T-helper 1 cell treated with Interleukin-12 subunit alpha and Interleukin-12 subunit beta and Interleukin-4 antibody, amounts not matched to agents 30 μg/mL and 1 μg/mL, for 36 hours (primary cell): Measurements from ENCODE around the gene FZD1.
A peak's percentile ranks its signal among the peaks of the same experiment; 100 is the strongest.

Source experiments
- H3K27ac Mint-ChIP-seq: one replicate; pipeline ENCODE4 v1.8.0; 2021; ENCODE audit warnings: mild to moderate bottlenecking, mixed read lengths
- H3K27me3 Mint-ChIP-seq: one replicate; pipeline ENCODE4 v1.8.0; 2021; ENCODE audit warnings: low read depth, mixed read lengths
- H3K36me3 Mint-ChIP-seq: one replicate; pipeline ENCODE4 v1.8.0; 2021; ENCODE audit warnings: low read depth, mixed read lengths
- H3K4me1 Mint-ChIP-seq: one replicate; pipeline ENCODE4 v1.8.0; 2021; ENCODE audit warnings: low read depth, mixed read lengths
- H3K4me3 Mint-ChIP-seq: one replicate; pipeline ENCODE4 v1.8.0; 2021; ENCODE audit warnings: mild to moderate bottlenecking, moderate library complexity, mixed read lengths
- H3K9me3 Mint-ChIP-seq: one replicate; pipeline ENCODE4 v1.8.0; 2021; ENCODE audit warnings: mixed read lengths

Gene FZD1

GRCh38 chr7:91247500-91247899 is 16.7 kb upstream of the FZD1 start:
- Mint-ChIP-seq H3K36me3 (no peaks in the 10 kb centered on the region), H3K4me1 (no peaks in the 10 kb centered on the region), H3K27ac (no peak overlapping the region), H3K27me3 (no peaks in the 10 kb centered on the region), H3K9me3 (no peaks in the 10 kb centered on the region), H3K4me3 (no peak overlapping the region)

GRCh38 chr7:91248996-91249395 is 15.2 kb upstream of the FZD1 start:
- no peaks in the 10 kb centered on the region for H3K4me1 Mint-ChIP-seq

GRCh38 chr7:91249506-91250233 is 14.6 kb upstream of the FZD1 start:
- no peaks in the 10 kb centered on the region for H3K27me3 Mint-ChIP-seq
- no peak overlapping the region for H3K4me3 Mint-ChIP-seq
- H3K4me1 Mint-ChIP-seq: no peaks in the 10 kb centered on the region
- no peaks in the 10 kb centered on the region for H3K9me3 Mint-ChIP-seq
- H3K36me3 Mint-ChIP-seq: no peaks in the 10 kb centered on the region
- no peak overlapping the region for H3K27ac Mint-ChIP-seq

More at GRCh38 chr7:91248996-91249395, 15.2 kb upstream of the FZD1 start:
- Mint-ChIP-seq H3K9me3 (no peaks in the 10 kb centered on the region), H3K36me3 (no peaks in the 10 kb centered on the region), H3K27me3 (no peaks in the 10 kb centered on the region), H3K4me3 (no peak overlapping the region), H3K27ac (no peak overlapping the region)

DNA sequence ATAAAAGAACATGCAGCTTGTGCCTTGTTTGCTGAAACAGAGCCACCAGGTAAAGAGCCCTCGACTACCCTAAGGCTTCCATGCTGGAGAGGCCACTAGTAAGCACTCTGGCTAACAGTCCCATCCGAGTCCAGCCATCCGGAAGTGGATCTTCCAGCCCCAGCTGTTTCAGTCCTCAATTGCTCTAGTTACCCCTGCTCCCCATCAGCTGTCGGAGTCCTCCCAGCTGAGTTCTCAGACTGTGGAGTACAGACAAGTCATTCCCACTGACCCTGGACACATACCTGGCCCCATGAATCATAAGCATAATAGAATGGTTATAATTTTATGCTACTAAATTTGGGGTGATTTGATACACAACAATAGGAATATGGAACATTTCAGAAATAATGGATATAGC is 13.5 kb upstream of the FZD1 start:
- Mint-ChIP-seq H3K27me3 (peaks cover 2% of the 10 kb centered on the region), H3K9me3 (peaks cover 7% of the 10 kb centered on the region), H3K36me3 (no peaks in the 10 kb centered on the region), H3K27ac (no peak overlapping the region), H3K4me3 (no peak overlapping the region), H3K4me1 (no peaks in the 10 kb centered on the region)

DNA sequence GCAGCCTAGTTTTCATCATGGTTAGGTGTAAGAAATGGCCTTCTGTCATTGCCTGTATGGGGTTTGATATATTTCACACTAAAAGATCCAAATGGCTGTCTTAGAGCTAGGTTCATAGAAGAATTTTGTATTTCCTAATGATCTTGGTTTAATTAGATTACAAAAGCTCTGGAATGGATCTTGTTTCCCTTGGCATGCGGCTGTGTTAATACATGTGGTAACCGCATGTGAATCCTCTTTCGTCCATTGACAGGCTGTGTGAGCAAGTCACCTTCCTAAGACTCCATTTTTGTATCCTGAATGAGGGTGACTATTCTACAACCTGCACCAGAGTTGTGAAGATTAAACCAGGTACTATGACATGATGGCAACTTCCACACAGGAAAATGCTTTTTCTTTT is 12.4 kb upstream of the FZD1 start:
- Mint-ChIP-seq H3K4me1 (no peaks in the 10 kb centered on the region), H3K36me3 (no peaks in the 10 kb centered on the region), H3K4me3 (no peak overlapping the region), H3K27me3 (peaks cover 6% of the 10 kb centered on the region), H3K27ac (no peak overlapping the region), H3K9me3 (peaks cover 16% of the 10 kb centered on the region)

GRCh38 chr7:91263384-91264045 is 718 bp upstream of the FZD1 start:
- Mint-ChIP-seq H3K4me1 (peaks cover 7% of the 10 kb centered on the region), H3K27me3 (peaks cover 62% of the 10 kb centered on the region), H3K9me3 (no peaks in the 10 kb centered on the region), H3K36me3 (no peaks in the 10 kb centered on the region), H3K27ac (no peak overlapping the region), H3K4me3 (peak overlapping the region; percentile 91)

GRCh38 chr7:91264924-91265681 is 870 bp downstream of the FZD1 start:
- H3K27me3 Mint-ChIP-seq: peaks cover 51% of the 10 kb centered on the region

DNA sequence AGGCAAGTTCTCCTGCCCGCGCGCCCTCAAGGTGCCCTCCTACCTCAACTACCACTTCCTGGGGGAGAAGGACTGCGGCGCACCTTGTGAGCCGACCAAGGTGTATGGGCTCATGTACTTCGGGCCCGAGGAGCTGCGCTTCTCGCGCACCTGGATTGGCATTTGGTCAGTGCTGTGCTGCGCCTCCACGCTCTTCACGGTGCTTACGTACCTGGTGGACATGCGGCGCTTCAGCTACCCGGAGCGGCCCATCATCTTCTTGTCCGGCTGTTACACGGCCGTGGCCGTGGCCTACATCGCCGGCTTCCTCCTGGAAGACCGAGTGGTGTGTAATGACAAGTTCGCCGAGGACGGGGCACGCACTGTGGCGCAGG is 1.4 kb downstream of the FZD1 start:
- Mint-ChIP-seq H3K9me3 (no peaks in the 10 kb centered on the region), H3K27me3 (peaks cover 46% of the 10 kb centered on the region), H3K36me3 (no peaks in the 10 kb centered on the region), H3K4me1 (peaks cover 7% of the 10 kb centered on the region), H3K27ac (no peak overlapping the region), H3K4me3 (peak overlapping the region; percentile 86)

More at GRCh38 chr7:91264924-91265681, 870 bp downstream of the FZD1 start:
- H3K36me3 Mint-ChIP-seq: no peaks in the 10 kb centered on the region
- peak overlapping the region; percentile 45 for H3K27ac Mint-ChIP-seq
- H3K9me3 Mint-ChIP-seq: no peaks in the 10 kb centered on the region
- peak overlapping the region; percentile 86 for H3K4me3 Mint-ChIP-seq
- H3K4me1 Mint-ChIP-seq: peaks cover 7% of the 10 kb centered on the region

DNA sequence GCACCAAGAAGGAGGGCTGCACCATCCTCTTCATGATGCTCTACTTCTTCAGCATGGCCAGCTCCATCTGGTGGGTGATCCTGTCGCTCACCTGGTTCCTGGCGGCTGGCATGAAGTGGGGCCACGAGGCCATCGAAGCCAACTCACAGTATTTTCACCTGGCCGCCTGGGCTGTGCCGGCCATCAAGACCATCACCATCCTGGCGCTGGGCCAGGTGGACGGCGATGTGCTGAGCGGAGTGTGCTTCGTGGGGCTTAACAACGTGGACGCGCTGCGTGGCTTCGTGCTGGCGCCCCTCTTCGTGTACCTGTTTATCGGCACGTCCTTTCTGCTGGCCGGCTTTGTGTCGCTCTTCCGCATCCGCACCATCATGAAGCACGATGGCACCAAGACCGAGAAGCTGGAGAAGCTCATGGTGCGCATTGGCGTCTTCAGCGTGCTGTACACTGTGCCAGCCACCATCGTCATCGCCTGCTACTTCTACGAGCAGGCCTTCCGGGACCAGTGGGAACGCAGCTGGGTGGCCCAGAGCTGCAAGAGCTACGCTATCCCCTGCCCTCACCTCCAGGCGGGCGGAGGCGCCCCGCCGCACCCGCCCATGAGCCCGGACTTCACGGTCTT is 1.9 kb downstream of the FZD1 start:
- H3K9me3 Mint-ChIP-seq: no peaks in the 10 kb centered on the region
- H3K36me3 Mint-ChIP-seq: no peaks in the 10 kb centered on the region
- H3K27ac Mint-ChIP-seq: no peak overlapping the region
- peak overlapping the region; percentile 86 for H3K4me3 Mint-ChIP-seq
- H3K4me1 Mint-ChIP-seq: peaks cover 7% of the 10 kb centered on the region
- peaks cover 41% of the 10 kb centered on the region for H3K27me3 Mint-ChIP-seq

GRCh38 chr7:91266689-91267090 is 2.5 kb downstream of the FZD1 start:
- Mint-ChIP-seq H3K9me3 (no peaks in the 10 kb centered on the region), H3K4me3 (peak overlapping the region; percentile 17), H3K4me1 (peaks cover 7% of the 10 kb centered on the region), H3K36me3 (no peaks in the 10 kb centered on the region), H3K27me3 (peaks cover 39% of the 10 kb centered on the region), H3K27ac (no peak overlapping the region)

DNA sequence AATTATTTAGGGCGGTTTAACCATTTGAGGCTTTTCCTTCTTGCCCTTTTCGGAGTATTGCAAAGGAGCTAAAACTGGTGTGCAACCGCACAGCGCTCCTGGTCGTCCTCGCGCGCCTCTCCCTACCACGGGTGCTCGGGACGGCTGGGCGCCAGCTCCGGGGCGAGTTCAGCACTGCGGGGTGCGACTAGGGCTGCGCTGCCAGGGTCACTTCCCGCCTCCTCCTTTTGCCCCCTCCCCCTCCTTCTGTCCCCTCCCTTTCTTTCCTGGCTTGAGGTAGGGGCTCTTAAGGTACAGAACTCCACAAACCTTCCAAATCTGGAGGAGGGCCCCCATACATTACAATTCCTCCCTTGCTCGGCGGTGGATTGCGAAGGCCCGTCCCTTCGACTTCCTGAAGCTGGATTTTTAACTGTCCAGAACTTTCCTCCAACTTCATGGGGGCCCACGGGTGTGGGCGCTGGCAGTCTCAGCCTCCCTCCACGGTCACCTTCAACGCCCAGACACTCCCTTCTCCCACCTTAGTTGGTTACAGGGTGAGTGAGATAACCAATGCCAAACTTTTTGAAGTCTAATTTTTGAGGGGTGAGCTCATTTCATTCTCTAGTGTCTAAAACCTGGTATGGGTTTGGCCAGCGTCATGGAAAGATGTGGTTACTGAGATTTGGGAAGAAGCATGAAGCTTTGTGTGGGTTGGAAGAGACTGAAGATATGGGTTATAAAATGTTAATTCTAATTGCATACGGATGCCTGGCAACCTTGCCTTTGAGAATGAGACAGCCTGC is 3.1 kb downstream of the FZD1 start:
- Mint-ChIP-seq H3K4me1 (peaks cover 7% of the 10 kb centered on the region), H3K27me3 (peaks cover 34% of the 10 kb centered on the region), H3K36me3 (no peaks in the 10 kb centered on the region), H3K9me3 (no peaks in the 10 kb centered on the region), H3K4me3 (peak overlapping the region; percentile 17), H3K27ac (no peak overlapping the region)

GRCh38 chr7:91270372-91270771 is 6.1 kb downstream of the FZD1 start:
- no peak overlapping the region for H3K4me3 Mint-ChIP-seq
- H3K9me3 Mint-ChIP-seq: no peaks in the 10 kb centered on the region
- no peaks in the 10 kb centered on the region for H3K4me1 Mint-ChIP-seq
- H3K36me3 Mint-ChIP-seq: no peaks in the 10 kb centered on the region
- no peak overlapping the region for H3K27ac Mint-ChIP-seq
- H3K27me3 Mint-ChIP-seq: peaks cover 12% of the 10 kb centered on the region

DNA sequence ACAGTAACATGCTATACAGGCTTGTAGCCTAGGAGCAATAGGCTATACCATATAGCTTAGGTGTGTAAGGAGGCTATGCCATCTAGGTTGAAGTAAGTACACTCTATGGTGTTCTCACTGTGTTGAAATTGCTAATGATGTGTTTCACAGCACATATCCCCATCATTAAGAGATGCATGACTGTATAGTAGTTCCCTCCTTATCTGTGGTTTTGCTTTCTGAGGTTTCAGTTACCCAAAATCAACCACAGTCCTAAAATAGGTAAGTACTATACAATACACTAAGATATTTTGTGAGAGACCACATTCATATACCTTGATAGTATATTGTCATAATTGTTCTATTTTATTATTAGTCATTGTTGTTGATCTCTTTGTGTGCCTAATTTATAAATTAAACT is 12.7 kb downstream of the FZD1 start:
- peaks cover 5% of the 10 kb centered on the region for H3K27me3 Mint-ChIP-seq
- no peaks in the 10 kb centered on the region for H3K4me1 Mint-ChIP-seq
- H3K36me3 Mint-ChIP-seq: no peaks in the 10 kb centered on the region
- no peak overlapping the region for H3K4me3 Mint-ChIP-seq
- no peak overlapping the region for H3K27ac Mint-ChIP-seq
- no peaks in the 10 kb centered on the region for H3K9me3 Mint-ChIP-seq

GRCh38 chr7:91280185-91280584 is 16.0 kb downstream of the FZD1 start:
- H3K4me1 Mint-ChIP-seq: no peaks in the 10 kb centered on the region
- H3K27me3 Mint-ChIP-seq: peaks cover 15% of the 10 kb centered on the region
- no peaks in the 10 kb centered on the region for H3K36me3 Mint-ChIP-seq
- no peaks in the 10 kb centered on the region for H3K9me3 Mint-ChIP-seq
- H3K4me3 Mint-ChIP-seq: no peak overlapping the region
- no peak overlapping the region for H3K27ac Mint-ChIP-seq
